HL-60 (cell line): Measurements from ENCODE around the gene POMC.

Experiments used
- DNase-seq, 2 experiments: peaks; one replicate each; pipeline ENCODE4 v3.0.0-alpha.2; 2010 to 2020; ENCODE audit warnings: low read depth in 1 of 2, low spot score in 1 of 2
- H3K27ac ChIP-seq: fragments of 250-450 bp; sonication (Bioruptor Pico); replicated peaks from 2 replicates; pipeline ENCODE4 v1.5.1; 2020; ENCODE audit warnings: mild to moderate bottlenecking, moderate library complexity
- H3K27me3 ChIP-seq: fragments of 250-450 bp; sonication (Bioruptor Pico); 2 replicates; pipeline ENCODE4 v1.5.1; 2021; ENCODE audit warnings: mild to moderate bottlenecking, moderate library complexity; ENCODE audit not compliant: insufficient read depth, poor library complexity, severe bottlenecking
- H3K4me3 ChIP-seq: replicated peaks from 2 replicates; pipeline ENCODE4 v1.5.1; 2011; ENCODE audit warnings: mild to moderate bottlenecking, control low read depth, low read length; ENCODE audit not compliant: insufficient read depth
- CTCF ChIP-seq: IDR thresholded peaks from one replicate; pipeline ENCODE4 v1.5.1; 2011; ENCODE audit warnings: low read length, control low read depth, inconsistent platforms; ENCODE audit not compliant: insufficient read depth
- GABPA ChIP-seq: IDR thresholded peaks from 2 replicates; pipeline ENCODE4 v1.6.1; 2012; ENCODE audit warnings: low read depth
- POLR2AphosphoS5 ChIP-seq: IDR thresholded peaks from 2 replicates; pipeline ENCODE4 v1.6.1; 2012; ENCODE audit warnings: low read depth
- REST ChIP-seq: IDR thresholded peaks from 2 replicates; pipeline ENCODE4 v1.6.1; 2012; ENCODE audit warnings: low read depth; ENCODE audit not compliant: insufficient replicate concordance
- SPI1 ChIP-seq: IDR thresholded peaks from 2 replicates; pipeline ENCODE4 v1.6.1; 2012; ENCODE audit warnings: low read depth, mild to moderate bottlenecking, borderline replicate concordance

The POMC gene

GRCh38 chr2:25197336-25198208, 29.2 kb upstream of the POMC start:
- TF ChIP-seq SPI1 (no peak), POLR2AphosphoS5 (no peak), GABPA (no peak), REST (no peak), CTCF (no peak)
- Histone ChIP-seq H3K27ac (no peak overlapping the region), H3K27me3 (no peaks in the 10 kb centered on the region), H3K4me3 (no peak overlapping the region)
- DNase-seq = no peak

GRCh38 chr2:25194576-25195122, 26.3 kb upstream of the POMC start:
- no peak for TF ChIP-seq CTCF
- no peak for TF ChIP-seq REST
- no peak for TF ChIP-seq SPI1
- Histone ChIP-seq H3K27ac (no peak overlapping the region), H3K4me3 (no peak overlapping the region), H3K27me3 (no peaks in the 10 kb centered on the region)
- no peak for DNase-seq

- TF ChIP-seq POLR2AphosphoS5 = no peak
- no peak for TF ChIP-seq CTCF
- TF ChIP-seq SPI1 = no peak
- DNase-seq = no peak
- Histone ChIP-seq H3K27ac (no peak overlapping the region), H3K27me3 (no peaks in the 10 kb centered on the region), H3K4me3 (no peak overlapping the region)
Measured at GRCh38 chr2:25190536-25190935, 22.2 kb upstream of the POMC start.
